Neural cell (in vitro differentiated cells): ENCODE results near the gene IRF2BP2. TPM values are rescaled to one million over a fixed set of nuclear protein-coding genes. Genes with fewer than 3 reads are reported as not detected.

ENCODE experiments used
- H2AFZ ChIP-seq: fragments of 200-600, 300-800 bp; sonication (generic), shearing (Covaris generic); 2 replicates; pipeline ENCODE4 v1.6.0; 2014; ENCODE audit warnings: low read depth, mild to moderate bottlenecking, antibody characterized with exemption, low read length, moderate library complexity
- H3F3A ChIP-seq: fragments of 200-600 bp; shearing (Covaris generic); 2 replicates; pipeline ENCODE4 v1.6.1; 2016; ENCODE audit warnings: mild to moderate bottlenecking, moderate library complexity, mixed read lengths, antibody characterized with exemption, low read length; ENCODE audit not compliant: insufficient read depth, poor library complexity, severe bottlenecking
- H3K27ac ChIP-seq: fragments of 200-600, 300-800 bp; sonication (generic), shearing (Covaris generic); 2 replicates; pipeline ENCODE4 v1.5.1; 2014; ENCODE audit warnings: mild to moderate bottlenecking, low read length, moderate library complexity
- H3K27me3 ChIP-seq: fragments of 300-800, 200-600 bp; sonication (generic), shearing (Covaris generic); 2 replicates; pipeline ENCODE4 v1.6.0; 2014; ENCODE audit warnings: mild to moderate bottlenecking, low read depth, low read length, moderate library complexity; ENCODE audit not compliant: insufficient read depth
- H3K36me3 ChIP-seq: fragments of 300-800, 200-600 bp; sonication (generic), shearing (Covaris generic); 2 replicates; pipeline ENCODE4 v1.5.1; 2014; ENCODE audit warnings: mild to moderate bottlenecking, antibody characterized with exemption, low read length, moderate library complexity; ENCODE audit not compliant: insufficient read depth
- H3K4me2 ChIP-seq: fragments of 300-800, 200-600 bp; sonication (generic), shearing (Covaris generic); 2 replicates; pipeline ENCODE4 v1.6.0; 2014; ENCODE audit warnings: mild to moderate bottlenecking, low read length
- H3K4me3 ChIP-seq: fragments of 300-800, 200-600 bp; sonication (generic), shearing (Covaris generic); 2 replicates; pipeline ENCODE4 v1.5.1; 2014; ENCODE audit warnings: mild to moderate bottlenecking, low read length, moderate library complexity
- H3K79me2 ChIP-seq: fragments of 200-600 bp; shearing (Covaris generic); replicated peaks from 2 replicates; pipeline ENCODE4 v1.6.0; 2014; ENCODE audit warnings: mild to moderate bottlenecking, low read length, moderate library complexity; ENCODE audit not compliant: insufficient read depth
- H3K9ac ChIP-seq: fragments of 300-800, 200-600 bp; sonication (generic), shearing (Covaris generic); 2 replicates; pipeline ENCODE4 v1.6.1; 2016; ENCODE audit warnings: mild to moderate bottlenecking, low read length, mixed read lengths
- H3K9me2 ChIP-seq: fragments of 200-600 bp; shearing (Covaris generic); 2 replicates; pipeline ENCODE4 v1.6.1; 2016; ENCODE audit warnings: mild to moderate bottlenecking, low read length, mixed read lengths; ENCODE audit not compliant: insufficient read depth
- H3K9me3 ChIP-seq: fragments of 200-600, 300-800 bp; sonication (generic), shearing (Covaris generic); 2 replicates; pipeline ENCODE4 v1.6.1; 2016; ENCODE audit warnings: mild to moderate bottlenecking, mixed run types, low read length, moderate library complexity, mixed read lengths
- H4K20me1 ChIP-seq: fragments of 200-600 bp; shearing (Covaris generic); 2 replicates; pipeline ENCODE4 v1.6.1; 2016; ENCODE audit warnings: mild to moderate bottlenecking, mixed run types; ENCODE audit not compliant: insufficient read depth
- CTCF ChIP-seq: fragments of 450-650 bp; IDR thresholded peaks from 2 replicates; pipeline ENCODE4 v1.5.1; 2014; ENCODE audit warnings: antibody characterized with exemption, mild to moderate bottlenecking, moderate library complexity; ENCODE audit not compliant: poor library complexity, severe bottlenecking
- EP300 ChIP-seq: fragments of 450-650 bp; conservative IDR thresholded peaks from 2 replicates; pipeline ENCODE4 v1.6.1; 2014; ENCODE audit warnings: antibody characterized with exemption, mild to moderate bottlenecking, moderate library complexity; ENCODE audit not compliant: poor library complexity, severe bottlenecking
- EZH2 ChIP-seq: fragments of 200-600, 300-800 bp; shearing (Covaris generic), sonication (generic); IDR thresholded peaks from 2 replicates; pipeline ENCODE4 v1.6.1; 2014; ENCODE audit warnings: antibody characterized with exemption, low read length, borderline replicate concordance, mild to moderate bottlenecking; ENCODE audit not compliant: insufficient read depth, poor library complexity, severe bottlenecking
- MXI1 ChIP-seq: fragments of 450-650 bp; conservative IDR thresholded peaks from 2 replicates; pipeline ENCODE4 v1.6.1; 2014; ENCODE audit warnings: antibody characterized with exemption, mild to moderate bottlenecking; ENCODE audit not compliant: poor library complexity, severe bottlenecking
- POLR2AphosphoS5 ChIP-seq: IDR thresholded peaks from 2 replicates; pipeline ENCODE4 v1.6.1; 2012
- RAD21 ChIP-seq: fragments of 450-650 bp; conservative IDR thresholded peaks from 2 replicates; pipeline ENCODE4 v1.6.1; 2014; ENCODE audit warnings: antibody characterized with exemption, mild to moderate bottlenecking, moderate library complexity
- REST ChIP-seq: IDR thresholded peaks from 2 replicates; pipeline ENCODE4 v1.6.1; 2012; ENCODE audit warnings: borderline replicate concordance
- SMC3 ChIP-seq: fragments of 450-650 bp; conservative IDR thresholded peaks from 2 replicates; pipeline ENCODE4 v1.6.1; 2014; ENCODE audit warnings: antibody characterized with exemption, mild to moderate bottlenecking, moderate library complexity; ENCODE audit not compliant: poor library complexity
- TAF1 ChIP-seq: IDR thresholded peaks from 2 replicates; pipeline ENCODE4 v1.6.1; 2012; ENCODE audit warnings: low read depth
- polyA plus RNA-seq: library from polyadenylated mRNA; depleted of rRNA; stranded (reverse); fragments of >200 nt; gene quantifications from 2 replicates; pipeline ENCODE4 v1.2.3, GENCODE V29; 2014

The IRF2BP2 gene
- polyA plus RNA-seq, 1 donor from 2014 or later, result 56.9 TPM

GRCh38 chr1:234591131-234591530, 18.8 kb downstream of the IRF2BP2 start:
- H3K27me3 ChIP-seq, result no peaks in the 10 kb centered on the region
- no peak overlapping the region for H3K4me2 ChIP-seq
- no peak overlapping the region for H3K4me3 ChIP-seq
- H3K27ac ChIP-seq, result no peak overlapping the region
- no peaks in the 10 kb centered on the region for H3F3A ChIP-seq
- H3K9me3 ChIP-seq, result no peaks in the 10 kb centered on the region
- no peaks in the 10 kb centered on the region for H4K20me1 ChIP-seq
- no peaks in the 10 kb centered on the region for H3K36me3 ChIP-seq
- TF ChIP-seq MXI1 (no peak), SMC3 (no peak), EP300 (no peak), TAF1 (no peak), RAD21 (no peak), EZH2 (no peak), REST (no peak), POLR2AphosphoS5 (no peak), CTCF (no peak)
- H3K79me2 ChIP-seq, result no peaks in the 10 kb centered on the region
- H3K9me2 ChIP-seq, result no peaks in the 10 kb centered on the region
- H3K9ac ChIP-seq, result no peak overlapping the region
- no peak overlapping the region for H2AFZ ChIP-seq

DNA sequence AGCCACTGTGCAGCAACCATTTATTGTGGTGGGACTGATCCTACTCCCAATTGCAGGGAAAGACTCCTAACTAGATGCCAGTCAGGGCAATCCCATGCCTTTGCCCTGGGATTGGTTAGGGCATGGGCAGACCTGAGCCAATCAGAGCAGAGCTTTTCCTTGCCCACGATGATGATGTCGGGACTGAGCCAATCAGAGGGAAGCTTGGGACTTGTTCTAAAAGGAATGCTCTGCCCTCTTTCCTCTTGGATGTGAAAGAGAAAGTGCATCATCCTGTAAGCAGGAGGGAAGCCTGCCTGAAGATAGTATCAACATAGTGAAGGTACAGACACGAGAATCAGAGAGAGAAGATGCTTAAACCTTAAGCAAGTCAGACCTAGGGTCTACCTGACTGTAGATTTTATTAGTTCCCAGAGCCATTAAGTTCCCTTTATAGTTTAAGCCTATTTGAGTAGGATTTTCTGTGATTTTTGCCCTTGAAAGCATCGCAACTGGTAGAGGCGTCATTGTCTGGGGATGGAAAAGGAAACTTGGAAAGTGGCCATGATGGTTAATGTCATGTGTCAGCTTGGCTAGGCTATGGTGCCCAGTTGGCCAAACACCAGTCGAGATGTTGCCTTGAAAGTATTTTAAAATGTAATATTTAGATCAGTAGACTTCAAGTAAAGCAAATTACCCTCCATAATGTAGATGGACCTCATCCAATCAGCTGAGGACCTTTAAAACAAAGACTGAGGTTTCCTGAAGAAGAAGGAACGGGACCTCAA, 19.9 kb downstream of the IRF2BP2 start:
- Histone ChIP-seq H3F3A (no peaks in the 10 kb centered on the region), H3K36me3 (no peaks in the 10 kb centered on the region), H3K27ac (no peak overlapping the region), H2AFZ (no peak overlapping the region), H3K4me2 (no peak overlapping the region), H3K27me3 (no peaks in the 10 kb centered on the region), H3K9ac (no peak overlapping the region), H3K9me2 (no peaks in the 10 kb centered on the region), H3K9me3 (no peaks in the 10 kb centered on the region), H4K20me1 (no peaks in the 10 kb centered on the region), H3K4me3 (no peak overlapping the region), H3K79me2 (no peaks in the 10 kb centered on the region)
- no peak for TF ChIP-seq CTCF
- no peak for TF ChIP-seq TAF1
